ENCODE measurements around the gene NEK1.
"Not testable (repeated sequence)": the region's sequence is repeated elsewhere in the genome, so short reads cannot be mapped to it uniquely, and the experiment has no call there.

NEK1 gene

GRCh38 chr4:169627307-169627706, 14.9 kb upstream of the NEK1 start:
- no peak for DNase-seq (ENCODE audit: low read depth in 2 of 2)
- no peak for TF ChIP-seq CTCF (IDR thresholded peaks at IDR 0.05; ENCODE audit: low read depth, low read length)
- no peak overlapping the region for H3K4me3 ChIP-seq (replicated peaks in 1 of 2; ENCODE audit: low read depth in 2 of 2, low read length in 2 of 2)

- H3K4me3 ChIP-seq (replicated peaks in 1 of 2; ENCODE audit: low read depth in 2 of 2, low read length in 2 of 2) = no peak overlapping the region
- peak in 1 of 2 donors; percentile 18 for DNase-seq (ENCODE audit: low read depth in 2 of 2)
- no peak for TF ChIP-seq CTCF (IDR thresholded peaks at IDR 0.05; ENCODE audit: low read depth, low read length)
Measured at GRCh38 chr4:169626331-169627282, 14.2 kb upstream of the NEK1 start.

- no peak for TF ChIP-seq CTCF (IDR thresholded peaks at IDR 0.05; ENCODE audit: low read depth, low read length)
Measured at GRCh38 chr4:169625886-169626285, 13.5 kb upstream of the NEK1 start.

GRCh38 chr4:169624012-169624411, 11.6 kb upstream of the NEK1 start:
- H3K4me3 ChIP-seq (replicated peaks in 1 of 2; ENCODE audit: low read depth in 2 of 2, low read length in 2 of 2); DNase-seq (ENCODE audit: low read depth in 2 of 2): not testable (repeated sequence)

More at GRCh38 chr4:169625886-169626285, 13.5 kb upstream of the NEK1 start:
- no peak overlapping the region for H3K4me3 ChIP-seq (replicated peaks in 1 of 2; ENCODE audit: low read depth in 2 of 2, low read length in 2 of 2)
- DNase-seq (ENCODE audit: low read depth in 2 of 2) = no peak

- peak in 1 of 2 donors; percentile 8 for DNase-seq (ENCODE audit: low read depth in 2 of 2)
- peak overlapping the region in 1 of 2 donors; percentile 88 for H3K4me3 ChIP-seq (replicated peaks in 1 of 2; ENCODE audit: low read depth in 2 of 2, low read length in 2 of 2)
- no peak for TF ChIP-seq CTCF (IDR thresholded peaks at IDR 0.05; ENCODE audit: low read depth, low read length)
Measured at GRCh38 chr4:169622566-169622965, 10.2 kb upstream of the NEK1 start.

- no peak for TF ChIP-seq CTCF (IDR thresholded peaks at IDR 0.05; ENCODE audit: low read depth, low read length)
- peak overlapping the region; percentile 72 to 88 for H3K4me3 ChIP-seq (replicated peaks in 1 of 2; ENCODE audit: low read depth in 2 of 2, low read length in 2 of 2)
- peak; percentile 61 to 64 for DNase-seq (ENCODE audit: low read depth in 2 of 2)
Measured at GRCh38 chr4:169621731-169622492, 9.5 kb upstream of the NEK1 start.

- H3K4me3 ChIP-seq (replicated peaks in 1 of 2; ENCODE audit: low read depth in 2 of 2, low read length in 2 of 2) = peak overlapping the region; percentile 72 to 88
- peak; percentile 31 to 44 for DNase-seq (ENCODE audit: low read depth in 2 of 2)
- no peak for TF ChIP-seq CTCF (IDR thresholded peaks at IDR 0.05; ENCODE audit: low read depth, low read length)
Measured at GRCh38 chr4:169620880-169621248, 8.5 kb upstream of the NEK1 start.

Data from cardiac fibroblast (primary cell).